Lung (tissue), 12 donors: Measurements from ENCODE around the gene ORC1. TPM values are rescaled to one million over a fixed set of nuclear protein-coding genes. Genes with fewer than 3 reads are reported as not detected.

ENCODE experiments used
- ATAC-seq: fragments of 200-7000 bp; cut with Tn5 transposase; one replicate; pipeline ENCODE4 v1.9.1; 2020; ENCODE audit warnings: moderate number of reproducible peaks; ENCODE audit not compliant: insufficient read depth, low FRiP score
- DNase-seq, 3 donors: peaks; one replicate each; pipeline ENCODE4 v3.0.0-alpha.2; 2013 to 2017
- H3K27ac ChIP-seq, 2 donors: one replicate each; pipeline ENCODE4 v1.5.1; 2013; ENCODE audit warnings: mild to moderate bottlenecking in 2 of 2, moderate library complexity in 2 of 2, control low read depth in 1 of 2, inconsistent platforms in 1 of 2, low read depth in 1 of 2, low read length in 1 of 2
- H3K27me3 ChIP-seq, 3 donors: one replicate each; pipeline ENCODE4 v1.5.1; 2013; ENCODE audit warnings: low read length in 2 of 3; ENCODE audit not compliant: control insufficient read depth in 3 of 3, insufficient read depth in 3 of 3
- H3K36me3 ChIP-seq, 4 donors: one replicate each; pipeline ENCODE4 v1.5.1; 2013; ENCODE audit warnings: low read length in 4 of 4, mild to moderate bottlenecking in 1 of 4, moderate library complexity in 1 of 4; ENCODE audit not compliant: control insufficient read depth in 4 of 4, insufficient read depth in 4 of 4
- H3K4me1 ChIP-seq, 5 donors: one replicate each; pipeline ENCODE4 v1.5.1; 2013; ENCODE audit warnings: low read length in 5 of 5, mild to moderate bottlenecking in 2 of 5, moderate library complexity in 1 of 5; ENCODE audit not compliant: control insufficient read depth in 5 of 5, insufficient read depth in 5 of 5
- H3K4me3 ChIP-seq: one replicate; pipeline ENCODE4 v1.5.1; 2013; ENCODE audit warnings: mild to moderate bottlenecking, control low read depth, moderate library complexity
- H3K9ac ChIP-seq, 2 donors: one replicate each; pipeline ENCODE4 v1.5.1; 2013; ENCODE audit warnings: low read length in 2 of 2, control low read depth in 1 of 2; ENCODE audit not compliant: insufficient read depth in 1 of 2
- H3K9me3 ChIP-seq, 4 donors: one replicate each; pipeline ENCODE4 v1.5.1; 2013; ENCODE audit warnings: low read length in 3 of 4, mild to moderate bottlenecking in 1 of 4, moderate library complexity in 1 of 4; ENCODE audit not compliant: control insufficient read depth in 4 of 4, insufficient read depth in 3 of 4
- CTCF ChIP-seq: IDR thresholded peaks from 2 replicates; pipeline ENCODE4 v1.5.1; 2012; ENCODE audit warnings: mild to moderate bottlenecking; ENCODE audit errors: control extremely low read depth, extremely low read depth
- WGBS, 2 donors: extraction: QIAGEN DNeasy Blood & Tissue Kit; methylation state at CpG; one replicate each; pipeline ENCODE4 v1.1.7; 2013; 5-methylcytosine and 5-hydroxymethylcytosine counted together
- polyA plus RNA-seq, 2 donors: library from polyadenylated mRNA; stranded (reverse); fragments of 200-250 nt; gene quantifications; one replicate each; pipeline ENCODE4 v1.2.1, GENCODE V29; 2013
- total RNA-seq, 2 donors: library from RNA; depleted of rRNA in 1 of 2; stranded (reverse); fragments of >200 nt in 1 of 2; gene quantifications; one replicate each; pipeline ENCODE4 v1.2.1, GENCODE V29; 2014 to 2021
- donor health status: control.
- donor health status: control.
- donor health status: Bipolar disorder and iron deficiency.
- donor health status: healthy.
- donor health status: DM: yes; HTN: yes; CAD: no.

ORC1 gene
- total and polyA plus RNA-seq, 4 donors = 0.59 to 2.5 (median 1.7) TPM

- no peak overlapping the region for H3K4me3 ChIP-seq
- H3K36me3 ChIP-seq = peaks cover 52 to 94% (median 63%) of the 10 kb centered on the region in 4 donors
- no peaks in the 10 kb centered on the region for H3K27me3 ChIP-seq
- ATAC-seq = no peak
- no peaks in the 10 kb centered on the region for H3K9me3 ChIP-seq
- no peak overlapping the region for H3K9ac ChIP-seq
- H3K27ac ChIP-seq = no peak overlapping the region
- WGBS, 2 donors = 97 to 98% methylated on average over 9 of the region's 9 CpGs
- no peaks in the 10 kb centered on the region for H3K4me1 ChIP-seq
- no peak for TF ChIP-seq CTCF
- no peak for DNase-seq
Measured at GRCh38 chr1:52357397-52357796, 46.8 kb downstream of the ORC1 start.

GRCh38 chr1:52356818-52357355, 47.3 kb downstream of the ORC1 start:
- Histone ChIP-seq H3K36me3 (peaks cover 52 to 89% (median 59%) of the 10 kb centered on the region in 4 donors), H3K9ac (no peak overlapping the region), H3K27ac (no peak overlapping the region), H3K9me3 (no peaks in the 10 kb centered on the region), H3K4me3 (no peak overlapping the region), H3K4me1 (no peaks in the 10 kb centered on the region), H3K27me3 (no peaks in the 10 kb centered on the region)
- no peak for DNase-seq
- WGBS, 2 donors = 92 to 94% methylated on average over 8 of the region's 8 CpGs
- ATAC-seq = no peak
- no peak for TF ChIP-seq CTCF

DNA sequence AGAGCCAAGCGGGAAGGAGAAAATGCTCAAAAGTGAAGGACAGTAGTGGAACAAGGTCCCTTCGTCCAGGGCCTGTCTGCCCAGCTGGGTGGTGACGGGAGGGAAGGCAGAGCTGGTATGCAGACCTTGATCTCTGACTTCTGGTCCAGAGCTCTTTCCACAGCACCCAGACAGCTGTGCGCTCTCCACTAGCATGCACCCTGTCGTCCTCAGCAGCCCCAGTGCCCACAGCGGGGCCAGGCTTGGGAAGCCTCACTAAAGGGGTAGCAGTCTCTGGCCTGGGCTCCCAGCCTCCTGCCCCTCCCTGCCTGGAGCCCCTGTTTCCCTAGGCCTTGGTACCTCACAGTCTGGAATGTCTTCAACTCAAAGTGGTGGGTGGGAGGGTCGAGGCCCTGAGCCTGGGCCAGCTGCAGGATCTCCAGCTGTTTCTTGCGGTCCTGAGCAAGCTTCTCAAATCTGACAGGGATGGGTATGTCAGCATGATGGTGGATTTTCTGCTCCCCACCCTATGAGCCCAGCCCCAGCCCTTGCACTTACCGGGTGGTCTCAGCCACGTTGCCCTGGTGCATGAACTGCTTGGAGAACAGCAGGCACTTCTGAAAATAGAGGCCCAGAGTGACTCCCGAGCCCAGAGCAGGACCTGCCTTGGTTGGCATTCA, 48.2 kb downstream of the ORC1 start:
- Histone ChIP-seq H3K9ac (no peak overlapping the region), H3K9me3 (no peaks in the 10 kb centered on the region), H3K27ac (no peak overlapping the region), H3K27me3 (no peaks in the 10 kb centered on the region), H3K36me3 (peaks cover 47 to 84% (median 52%) of the 10 kb centered on the region in 4 donors), H3K4me1 (no peaks in the 10 kb centered on the region), H3K4me3 (no peak overlapping the region)
- no peak for TF ChIP-seq CTCF
- no peak for DNase-seq
- no peak for ATAC-seq
- WGBS, 2 donors = 91 to 93% methylated on average over 11 of the region's 11 CpGs
